ENCODE measurements around the gene TSHR.
A peak's percentile ranks its signal among the peaks of the same experiment; 100 is the strongest.

Gene TSHR

GRCh38 chr14:80926397-80927082 is 28.9 kb upstream of the TSHR start:
- no peak for TF ChIP-seq CTCF (IDR thresholded peaks at IDR 0.05; ENCODE audit: extremely low read depth, missing control alignments)
- no peak for DNase-seq (ENCODE audit: low spot score)

GRCh38 chr14:80927083-80927989 is 28.1 kb upstream of the TSHR start:
- TF ChIP-seq CTCF (IDR thresholded peaks at IDR 0.05; ENCODE audit: extremely low read depth, missing control alignments): no peak
- no peak for DNase-seq (ENCODE audit: low spot score)

GRCh38 chr14:80930095-80930494 is 25.3 kb upstream of the TSHR start:
- DNase-seq (ENCODE audit: low spot score): no peak
- TF ChIP-seq CTCF (IDR thresholded peaks at IDR 0.05; ENCODE audit: extremely low read depth, missing control alignments): no peak

GRCh38 chr14:80930836-80931389 is 24.5 kb upstream of the TSHR start:
- no peak for TF ChIP-seq CTCF (IDR thresholded peaks at IDR 0.05; ENCODE audit: extremely low read depth, missing control alignments)
- DNase-seq (ENCODE audit: low spot score): peak; percentile 45

GRCh38 chr14:80933282-80933681 is 22.1 kb upstream of the TSHR start:
- DNase-seq (ENCODE audit: low spot score): no peak
- TF ChIP-seq CTCF (IDR thresholded peaks at IDR 0.05; ENCODE audit: extremely low read depth, missing control alignments): no peak

GRCh38 chr14:80933686-80934085 is 21.7 kb upstream of the TSHR start:
- DNase-seq (ENCODE audit: low spot score): no peak
- TF ChIP-seq CTCF (IDR thresholded peaks at IDR 0.05; ENCODE audit: extremely low read depth, missing control alignments): no peak

- no peak for DNase-seq (ENCODE audit: low spot score)
Observed at GRCh38 chr14:80940146-80940545, 15.3 kb upstream of the TSHR start.

More at GRCh38 chr14:80940146-80940545, 15.3 kb upstream of the TSHR start:
- no peak for TF ChIP-seq CTCF (IDR thresholded peaks at IDR 0.05; ENCODE audit: extremely low read depth, missing control alignments)
